NCI-H1930 (cell line): ENCODE measurements around the gene GTF3C1.

Source experiments
- DNase-seq, 2 experiments: peaks; one replicate each; lab custom pipeline; 2025; lab: John Stamatoyannopoulos, UW

The GTF3C1 gene

DNA sequence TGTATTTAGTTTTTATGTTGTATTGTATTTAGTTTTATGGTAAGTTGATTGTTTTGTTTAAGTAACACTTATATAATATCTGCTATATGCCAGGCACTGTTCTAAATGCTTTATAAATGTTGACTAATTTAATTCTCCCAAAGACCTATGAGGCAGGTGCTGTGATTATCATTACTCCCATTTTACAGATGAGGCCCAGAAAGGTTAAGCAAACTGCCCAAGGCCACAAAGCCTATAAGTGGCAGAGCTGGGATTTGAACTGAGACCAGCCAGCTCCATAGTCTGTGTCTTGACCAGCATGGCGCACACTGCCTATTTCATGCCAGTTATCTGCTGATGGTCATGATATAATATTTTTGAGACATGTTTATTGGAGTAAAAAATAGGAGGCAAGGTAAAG, 123.8 kb downstream of the GTF3C1 start:
- DNase-seq, result no peak

DNA sequence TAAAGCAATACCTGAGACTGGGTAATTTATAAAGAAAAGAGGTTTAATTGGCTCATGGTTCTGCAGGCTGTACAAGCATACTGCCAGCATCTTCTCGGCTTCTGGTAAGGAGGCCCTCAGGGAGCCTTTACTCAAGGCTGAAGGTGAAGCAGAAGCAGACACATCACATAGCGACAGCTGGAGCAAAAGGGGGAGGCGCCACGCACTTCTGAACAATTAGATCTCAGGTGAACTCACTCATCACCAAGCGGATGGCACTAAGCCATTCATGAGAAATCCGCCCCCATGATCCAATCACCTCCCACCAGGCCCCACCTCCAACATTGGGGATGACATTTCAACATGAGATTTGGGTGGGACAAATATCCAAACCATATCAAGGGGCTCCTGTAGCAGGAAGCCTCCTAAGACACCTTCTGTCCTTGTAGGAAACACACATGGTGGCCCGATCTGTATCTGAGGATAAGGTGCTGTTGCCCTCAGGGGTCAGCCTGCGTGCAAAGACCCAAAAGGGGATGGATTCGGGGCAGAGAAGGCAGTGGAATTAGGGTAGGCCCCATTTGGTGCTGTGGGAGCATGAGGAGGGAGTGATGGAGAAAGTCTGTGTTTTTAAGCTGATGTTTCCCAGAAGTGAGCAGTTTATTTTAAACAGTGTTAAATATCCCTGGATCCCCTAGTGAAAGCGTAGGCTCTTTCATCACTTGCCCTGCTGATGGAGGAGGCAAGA, 124.8 kb downstream of the GTF3C1 start:
- DNase-seq, result no peak

DNA sequence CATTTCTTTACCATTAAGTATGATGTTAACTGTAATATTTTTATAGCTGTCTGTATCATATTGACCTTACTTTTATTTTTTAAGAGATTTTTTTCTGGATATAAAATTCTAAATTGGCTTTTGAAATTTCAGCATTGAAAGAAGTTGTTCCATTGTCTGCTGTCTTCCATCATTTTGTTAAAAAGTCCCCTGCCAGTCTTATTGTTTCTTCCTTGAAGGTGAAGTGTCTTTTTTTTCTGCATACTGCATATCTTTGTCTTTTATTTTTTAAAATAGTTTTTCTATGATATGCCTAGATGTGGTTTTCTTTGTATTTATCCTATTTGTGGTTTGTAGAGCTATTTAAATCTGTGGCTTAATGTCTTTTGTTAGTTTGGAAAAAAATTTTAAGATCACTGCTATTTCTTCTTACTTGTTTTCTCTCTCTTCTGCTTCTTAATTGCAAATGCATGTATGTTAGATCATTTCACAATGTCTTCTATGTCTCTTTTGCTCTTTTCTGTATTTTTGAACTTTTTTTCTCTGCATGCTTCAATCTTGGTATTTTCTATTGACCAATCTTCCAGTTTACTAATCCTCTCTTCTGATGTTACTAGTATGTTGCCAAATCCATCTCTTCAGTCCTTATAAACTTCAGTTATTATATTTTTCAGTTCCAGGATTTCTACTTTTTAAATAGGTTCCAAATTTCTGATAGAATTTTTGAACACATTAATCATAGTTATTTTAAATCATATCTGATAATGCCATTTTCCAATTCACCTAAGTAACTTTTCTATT, 127.6 kb downstream of the GTF3C1 start:
- DNase-seq, result no peak

DNA sequence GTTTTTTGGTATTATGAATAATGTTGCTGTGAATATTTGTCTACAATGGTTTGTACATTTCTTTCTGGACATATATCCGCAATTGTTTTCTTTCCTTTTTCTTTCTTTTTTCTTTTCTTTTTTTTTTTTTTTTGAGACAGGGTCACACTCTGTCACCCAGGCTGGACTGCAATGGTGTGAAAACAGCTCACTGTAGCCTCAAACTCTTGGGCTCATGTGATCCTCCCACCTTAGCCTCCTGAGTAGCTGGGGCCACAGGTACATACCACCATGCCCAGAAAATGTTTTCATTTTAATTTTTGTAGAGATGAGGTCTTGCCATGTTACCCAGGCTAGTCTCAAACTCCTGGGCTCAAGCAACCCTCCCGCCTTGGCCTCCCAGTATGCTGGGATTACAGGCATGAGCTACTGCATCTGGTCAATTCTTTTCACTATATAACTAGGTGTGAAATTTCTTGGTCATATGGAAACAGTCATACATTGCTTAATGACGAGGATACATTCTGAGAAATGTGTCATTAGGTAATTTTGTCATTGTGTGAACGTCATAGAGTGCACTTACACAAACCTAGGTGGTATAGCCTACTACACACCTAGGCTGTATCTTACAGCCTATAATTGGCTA, 132.6 kb downstream of the GTF3C1 start:
- DNase-seq, result no peak

DNA sequence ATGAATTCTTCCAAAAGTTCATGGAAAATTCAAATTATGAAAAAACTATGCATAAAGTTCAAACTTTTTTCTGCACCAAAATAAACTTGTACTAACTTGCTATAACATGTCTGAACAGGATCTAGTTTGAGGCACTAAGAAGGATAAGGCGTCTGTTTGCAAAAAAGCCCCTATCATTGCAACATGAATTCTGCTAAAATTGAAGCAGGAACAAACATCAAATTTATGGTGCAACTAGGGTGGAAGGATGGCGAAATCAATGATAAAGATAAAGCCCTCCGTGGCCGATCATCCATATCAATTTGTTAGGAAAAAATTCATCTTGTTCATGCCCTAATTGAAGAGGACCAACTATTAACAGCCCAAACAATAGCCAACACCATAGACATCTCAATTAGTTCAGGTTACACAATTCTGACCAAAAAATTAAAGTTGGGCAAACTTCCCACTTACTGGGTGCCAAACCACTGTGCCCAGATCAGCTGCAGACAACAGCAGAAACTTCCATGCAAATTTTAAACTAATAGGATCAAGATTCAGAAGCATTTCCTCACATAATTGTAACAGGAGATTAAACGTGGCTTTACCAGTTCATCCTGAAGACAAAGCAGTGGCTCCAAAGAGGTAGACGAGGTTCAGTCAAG, 134.8 kb downstream of the GTF3C1 start:
- no peak for DNase-seq

DNA sequence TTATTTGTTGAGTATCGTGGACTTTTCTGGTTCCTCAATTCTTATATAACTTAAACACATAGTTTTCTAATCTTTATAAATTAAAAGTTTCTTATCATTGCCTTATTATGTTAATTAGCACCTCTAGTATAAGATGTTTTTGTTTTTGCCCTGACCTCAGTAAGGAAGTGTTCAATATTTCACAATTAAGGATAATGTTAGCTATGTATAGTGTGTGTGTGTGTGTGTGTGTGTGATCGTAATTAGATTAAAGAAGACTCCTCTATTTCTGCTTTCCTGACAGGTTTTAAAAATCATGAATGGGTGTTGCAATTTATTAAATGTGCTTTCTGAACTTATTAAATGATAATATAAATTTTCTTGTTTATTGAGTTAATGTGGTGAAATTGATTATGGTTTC, 135.8 kb downstream of the GTF3C1 start:
- no peak for DNase-seq

DNA sequence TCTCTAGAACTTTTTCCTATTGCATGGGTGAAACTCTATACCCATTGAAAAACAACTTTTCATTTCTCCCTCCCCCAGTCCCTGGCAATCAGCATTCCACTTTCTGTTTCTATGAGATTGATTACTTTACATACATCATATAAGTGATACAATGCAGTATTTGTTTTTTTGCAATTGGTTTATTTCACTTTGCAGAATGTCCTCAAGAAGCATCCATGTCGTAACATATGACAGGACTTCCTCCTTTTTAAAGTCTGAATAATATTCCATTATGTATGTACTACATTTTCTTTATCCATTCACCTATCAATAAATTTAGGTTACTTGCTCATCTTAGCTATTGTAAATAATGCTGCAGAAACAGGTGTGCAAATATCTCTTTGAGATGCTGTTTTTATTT, 139.0 kb downstream of the GTF3C1 start:
- no peak for DNase-seq
